Measurements from ENCODE around the gene ITGA1. TPM values are rescaled to one million over a fixed set of nuclear protein-coding genes. Genes with fewer than 3 reads are reported as not detected.

The ITGA1 gene
- total and polyA plus RNA-seq, 2 of the 13 experiments (the other 11 are each of a cell fraction or from before 2014, with no cell fraction given) = 23.1 to 28.6 TPM

- TF ChIP-seq RARA (CRISPR knock-in tag; IDR thresholded peaks at IDR 0.05) = no peak
- peak; percentile 54; the same call in 1 of the 2 replicates for TF ChIP-seq KDM5A (IDR thresholded peaks at IDR 0.05; ENCODE audit: borderline replicate concordance, low read length)
- peak; percentile 28 for TF ChIP-seq ARID5B (CRISPR knock-in tag; IDR thresholded peaks at IDR 0.05)
- no peak for TF ChIP-seq NR2F6 (IDR thresholded peaks at IDR 0.05)
- TF ChIP-seq NR2F6 (CRISPR knock-in tag; IDR thresholded peaks at IDR 0.05) = no peak
- peak; percentile 52 to 60; a peak in 2 of 4 replicates for TF ChIP-seq HMGXB4 (CRISPR knock-in tag; IDR thresholded peaks at IDR 0.05; ENCODE audit: borderline replicate concordance in 1 of 2, low read depth in 1 of 2)
- no peak for TF ChIP-seq SMAD1 (CRISPR knock-in tag; IDR thresholded peaks at IDR 0.05; ENCODE audit: borderline replicate concordance, low read depth)
- no peak for TF ChIP-seq MED8 (CRISPR knock-in tag; IDR thresholded peaks at IDR 0.05; ENCODE audit: insufficient replicate concordance)
- TF ChIP-seq ELF3 (CRISPR knock-in tag; IDR thresholded peaks at IDR 0.05) = 0 out of 2 replicates have a peak, but pooled peaks have one; percentile 13
- TF ChIP-seq ZFYVE20 (CRISPR knock-in tag; IDR thresholded peaks at IDR 0.05; ENCODE audit: borderline replicate concordance, low read depth) = no peak
- TF ChIP-seq LCORL (IDR thresholded peaks at IDR 0.05) = peak; percentile 44; the same call in 1 of the 2 replicates
- no peak for TF ChIP-seq LCORL (CRISPR knock-in tag; IDR thresholded peaks at IDR 0.05)
- no peak for TF ChIP-seq KLF12 (CRISPR knock-in tag; IDR thresholded peaks at IDR 0.05; ENCODE audit: borderline replicate concordance)
- TF ChIP-seq KAT2B (IDR thresholded peaks at IDR 0.05; ENCODE audit: borderline replicate concordance, low read depth, low read length) = no peak
- TF ChIP-seq ZFP1 (CRISPR knock-in tag; IDR thresholded peaks at IDR 0.05) = no peak
- no peak for TF ChIP-seq GZF1 (CRISPR knock-in tag; IDR thresholded peaks at IDR 0.05)
- peak; percentile 76 for TF ChIP-seq STAG1 (CRISPR knock-in tag; IDR thresholded peaks at IDR 0.05)
- no peak for TF ChIP-seq DPF2 (CRISPR knock-in tag; IDR thresholded peaks at IDR 0.05; ENCODE audit: borderline replicate concordance, low read depth)
- peak; percentile 63 for TF ChIP-seq SMC3 (IDR thresholded peaks at IDR 0.05; ENCODE audit: low read length)
- TF ChIP-seq ETV6 (CRISPR knock-in tag; conservative IDR thresholded peaks at IDR 0.05) = no peak
- TF ChIP-seq FOXP4 (CRISPR knock-in tag; IDR thresholded peaks at IDR 0.05) = no peak
- TF ChIP-seq TEAD3 (CRISPR knock-in tag; optimal IDR thresholded peaks at IDR 0.05; ENCODE audit: borderline replicate concordance) = peak; percentile 38
These were observed 127.6 kb downstream of the ITGA1 start (continued) for GRCh38 chr5:52915176-52915875.

Measured in HepG2 (cell line).